Measurements from ENCODE around the gene TBC1D3B. TPM values are rescaled to one million over a fixed set of nuclear protein-coding genes. Genes with fewer than 3 reads are reported as not detected.
"Not testable (repeated sequence)": the region's sequence is repeated elsewhere in the genome, so short reads cannot be mapped to it uniquely, and the experiment has no call there.

The TBC1D3B gene
- total and polyA plus RNA-seq, 7 donors: 1.1 to 5.0 (median 2.7) TPM; not detected in 2

GRCh38 chr17:36212966-36213365 is 36.5 kb upstream of the TBC1D3B start:
- intact Hi-C loops (cut with DNase I): no loop called here
- DNase-seq: no peak
- H3K4me1 ChIP-seq: no peaks in the 10 kb centered on the region
- H3K9me3 ChIP-seq: no peaks in the 10 kb centered on the region
- no peak overlapping the region for H3K27ac ChIP-seq
- TF ChIP-seq POLR2AphosphoS5 (IDR thresholded peaks at IDR 0.05) (no peak), EP300 (IDR thresholded peaks at IDR 0.05) (no peak), POLR2A (IDR thresholded peaks at IDR 0.05) (no peak), CTCF (IDR thresholded peaks at IDR 0.05) (no peak)
- H3K4me3 ChIP-seq: no peak overlapping the region
- no peaks in the 10 kb centered on the region for H3K36me3 ChIP-seq
- 91 to 95% methylated on average over 3 of the region's 3 CpGs for WGBS, 2 donors
- H3K27me3 ChIP-seq: no peaks in the 10 kb centered on the region

GRCh38 chr17:36212272-36212605 is 35.8 kb upstream of the TBC1D3B start:
- no peaks in the 10 kb centered on the region for H3K27me3 ChIP-seq
- H3K4me1 ChIP-seq: no peaks in the 10 kb centered on the region
- WGBS, 2 donors: 40 to 82% methylated on average over 4 of the region's 4 CpGs
- no peak overlapping the region for H3K4me3 ChIP-seq
- H3K9me3 ChIP-seq: no peaks in the 10 kb centered on the region
- H3K27ac ChIP-seq: no peak overlapping the region
- H3K36me3 ChIP-seq: no peaks in the 10 kb centered on the region
- DNase-seq: no peak
- intact Hi-C loops (cut with DNase I): no loop called here
- TF ChIP-seq POLR2AphosphoS5 (IDR thresholded peaks at IDR 0.05): no peak
- TF ChIP-seq EP300 (IDR thresholded peaks at IDR 0.05): no peak
- no peak for TF ChIP-seq POLR2A (IDR thresholded peaks at IDR 0.05)
- no peak for TF ChIP-seq CTCF (IDR thresholded peaks at IDR 0.05)

GRCh38 chr17:36211484-36212271 is 35.2 kb upstream of the TBC1D3B start:
- H3K4me1 ChIP-seq; H3K4me3 ChIP-seq; H3K27me3 ChIP-seq; intact Hi-C loops (cut with DNase I); DNase-seq; H3K27ac ChIP-seq; H3K36me3 ChIP-seq; H3K9me3 ChIP-seq: not testable (repeated sequence)
- WGBS, 2 donors: 56 to 69% methylated on average over 9 of the region's 10 CpGs

- H3K9me3 ChIP-seq; intact Hi-C loops (cut with DNase I); H3K4me3 ChIP-seq; H3K4me1 ChIP-seq; H3K27me3 ChIP-seq; H3K27ac ChIP-seq; H3K36me3 ChIP-seq; DNase-seq: not testable (repeated sequence)
- WGBS, 2 donors: 51 to 84% methylated on average over 7 of the region's 7 CpGs
These were observed 34.2 kb upstream of the TBC1D3B start, which contains the start of gene CCL4L2 for GRCh38 chr17:36210439-36211211. TSS of gene CCL4L2 (plus strand) at chr17:36211063.

GRCh38 chr17:36209575-36209974 is 33.1 kb upstream of the TBC1D3B start:
- no peak for DNase-seq
- Histone ChIP-seq H3K9me3 (no peaks in the 10 kb centered on the region), H3K27me3 (no peaks in the 10 kb centered on the region), H3K36me3 (no peaks in the 10 kb centered on the region), H3K4me3 (no peak overlapping the region), H3K4me1 (no peaks in the 10 kb centered on the region), H3K27ac (no peak overlapping the region)
- TF ChIP-seq POLR2A (IDR thresholded peaks at IDR 0.05) (no peak), EP300 (IDR thresholded peaks at IDR 0.05) (no peak), POLR2AphosphoS5 (IDR thresholded peaks at IDR 0.05) (no peak), CTCF (IDR thresholded peaks at IDR 0.05) (no peak)
- intact Hi-C loops (cut with DNase I): no loop called here

GRCh38 chr17:36207383-36207782 is 30.9 kb upstream of the TBC1D3B start:
- WGBS, 2 donors: 73 to 75% methylated on average over 6 of the region's 6 CpGs
- DNase-seq; H3K27me3 ChIP-seq; H3K4me1 ChIP-seq; H3K4me3 ChIP-seq; H3K9me3 ChIP-seq; H3K27ac ChIP-seq; H3K36me3 ChIP-seq; intact Hi-C loops (cut with DNase I): not testable (repeated sequence)

- H3K4me1 ChIP-seq; H3K9me3 ChIP-seq; DNase-seq; H3K36me3 ChIP-seq; H3K27me3 ChIP-seq; intact Hi-C loops (cut with DNase I); H3K27ac ChIP-seq; H3K4me3 ChIP-seq: not testable (repeated sequence)
- WGBS, 2 donors: 24 to 45% methylated on average over 1 of the region's 1 CpG
These were observed 30.0 kb upstream of the TBC1D3B start for GRCh38 chr17:36206486-36206821.
